ENCODE measurements around the gene STAG2. TPM values are rescaled to one million over a fixed set of nuclear protein-coding genes. Genes with fewer than 3 reads are reported as not detected.

Gene STAG2
- total and polyA plus RNA-seq, 2 of the 13 experiments (the other 11 are each of a cell fraction or from before 2014, with no cell fraction given): 21.0 to 50.8 TPM

- ATAC-seq (no peak), FAIRE-seq (no peak), DNase-seq (ENCODE audit: low spot score) (no peak)
- H3K9me3 ChIP-seq (ENCODE audit: low read length): no peaks in the 10 kb centered on the region
- no peaks in the 10 kb centered on the region for H3K36me3 ChIP-seq (replicated peaks in 1 of 2; ENCODE audit: control insufficient read depth in 1 of 2, insufficient read depth in 2 of 2, low read length in 2 of 2)
- TF ChIP-seq TBX2 (CRISPR knock-in tag; IDR thresholded peaks at IDR 0.05; ENCODE audit: borderline replicate concordance): no peak
- TF ChIP-seq JUN (CRISPR knock-in tag; IDR thresholded peaks at IDR 0.05): no peak
- TF ChIP-seq ZNF792 (CRISPR knock-in tag; IDR thresholded peaks at IDR 0.05): no peak
- TF ChIP-seq, protein P1, sequence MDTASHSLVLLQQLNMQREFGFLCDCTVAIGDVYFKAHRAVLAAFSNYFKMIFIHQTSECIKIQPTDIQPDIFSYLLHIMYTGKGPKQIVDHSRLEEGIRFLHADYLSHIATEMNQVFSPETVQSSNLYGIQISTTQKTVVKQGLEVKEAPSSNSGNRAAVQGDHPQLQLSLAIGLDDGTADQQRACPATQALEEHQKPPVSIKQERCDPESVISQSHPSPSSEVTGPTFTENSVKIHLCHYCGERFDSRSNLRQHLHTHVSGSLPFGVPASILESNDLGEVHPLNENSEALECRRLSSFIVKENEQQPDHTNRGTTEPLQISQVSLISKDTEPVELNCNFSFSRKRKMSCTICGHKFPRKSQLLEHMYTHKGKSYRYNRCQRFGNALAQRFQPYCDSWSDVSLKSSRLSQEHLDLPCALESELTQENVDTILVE (CRISPR knock-in tag; IDR thresholded peaks at IDR 0.05): no peak
- TF ChIP-seq, protein P2, sequence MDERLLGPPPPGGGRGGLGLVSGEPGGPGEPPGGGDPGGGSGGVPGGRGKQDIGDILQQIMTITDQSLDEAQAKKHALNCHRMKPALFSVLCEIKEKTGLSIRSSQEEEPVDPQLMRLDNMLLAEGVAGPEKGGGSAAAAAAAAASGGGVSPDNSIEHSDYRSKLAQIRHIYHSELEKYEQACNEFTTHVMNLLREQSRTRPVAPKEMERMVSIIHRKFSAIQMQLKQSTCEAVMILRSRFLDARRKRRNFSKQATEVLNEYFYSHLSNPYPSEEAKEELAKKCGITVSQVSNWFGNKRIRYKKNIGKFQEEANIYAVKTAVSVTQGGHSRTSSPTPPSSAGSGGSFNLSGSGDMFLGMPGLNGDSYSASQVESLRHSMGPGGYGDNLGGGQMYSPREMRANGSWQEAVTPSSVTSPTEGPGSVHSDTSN (CRISPR knock-in tag; IDR thresholded peaks at IDR 0.05): no peak
- TF ChIP-seq ZNF883 (CRISPR knock-in tag; IDR thresholded peaks at IDR 0.05; ENCODE audit: not compliant biosample characterization): no peak
- no peak for TF ChIP-seq ZNF709 (CRISPR knock-in tag; IDR thresholded peaks at IDR 0.05)
- TF ChIP-seq RNF2 (conservative IDR thresholded peaks at IDR 0.05; ENCODE audit: low read depth): no peak
- no peak for TF ChIP-seq PTBP1 (IDR thresholded peaks at IDR 0.05; ENCODE audit: low read depth, low read length, poor library complexity, severe bottlenecking)
- no peak for TF ChIP-seq TCF7L2 (IDR thresholded peaks at IDR 0.05; ENCODE audit: low read depth, low read length)
- no peak for TF ChIP-seq GFI1 (CRISPR knock-in tag; IDR thresholded peaks at IDR 0.05; ENCODE audit: borderline replicate concordance)
- TF ChIP-seq ZBTB26 (CRISPR knock-in tag; IDR thresholded peaks at IDR 0.05; ENCODE audit: borderline replicate concordance): no peak
- BruUV-seq (replicated peaks): no TSS peak
- in situ Hi-C loops (cut with HindIII; ENCODE audit: extremely low pct_ligation_motif_present, low pct_unique_long_range_greater_than_20kb): no loop called here
- peaks cover 23% of the 10 kb centered on the region for H3K4me1 ChIP-seq (ENCODE audit: insufficient read depth, low read length)
- peaks cover 89% of the 10 kb centered on the region for H3K79me2 ChIP-seq (ENCODE audit: insufficient read depth, low read length)
- POLR2A ChIA-PET: no interaction called here
- WGBS (ENCODE audit: low lambda C conversion rate): 98% methylated on average over 5 of the region's 7 CpGs
- H4K20me1 ChIP-seq (ENCODE audit: insufficient read depth, low read length): peaks cover 14% of the 10 kb centered on the region
- no peaks in the 10 kb centered on the region; a peak in 1 of 5 replicates for H3K27me3 ChIP-seq (ENCODE audit: control insufficient read depth in 1 of 2, insufficient read depth in 2 of 2, low read length in 2 of 2)
- no peak overlapping the region for H3K4me3 ChIP-seq (replicated peaks in 1 of 3; ENCODE audit: insufficient read depth in 1 of 3, low read depth in 2 of 3, low read length in 3 of 3)
- CTCF ChIA-PET (ENCODE audit: low intra/inter-chr PET ratio, low total read pairs): no interaction called here
- H3K4me2 ChIP-seq (ENCODE audit: low read depth, low read length): no peak overlapping the region
- intact Hi-C loops (cut with micrococcal nuclease; ENCODE audit: unreplicated experiment): no loop called here
- H2AFZ ChIP-seq (ENCODE audit: low read length): no peak overlapping the region
- H3K9ac ChIP-seq (ENCODE audit: insufficient read depth, low read depth, low read length): no peak overlapping the region
- H3K27ac ChIP-seq (ENCODE audit: extremely low read length, insufficient read depth, low read length): no peak overlapping the region
Observed at GRCh38 chrX:123967497-123967896, 6.0 kb downstream of the STAG2 start.

Measured in HepG2 (cell line).